ENCODE data around the gene CD14. TPM values are rescaled to one million over a fixed set of nuclear protein-coding genes. Genes with fewer than 3 reads are reported as not detected.
"Not testable (repeated sequence)": the region's sequence is repeated elsewhere in the genome, so short reads cannot be mapped to it uniquely, and the experiment has no call there.

CD14 gene
- total RNA-seq, 2 donors from 2014 or later = 22.9 to 56.5 TPM

DNA sequence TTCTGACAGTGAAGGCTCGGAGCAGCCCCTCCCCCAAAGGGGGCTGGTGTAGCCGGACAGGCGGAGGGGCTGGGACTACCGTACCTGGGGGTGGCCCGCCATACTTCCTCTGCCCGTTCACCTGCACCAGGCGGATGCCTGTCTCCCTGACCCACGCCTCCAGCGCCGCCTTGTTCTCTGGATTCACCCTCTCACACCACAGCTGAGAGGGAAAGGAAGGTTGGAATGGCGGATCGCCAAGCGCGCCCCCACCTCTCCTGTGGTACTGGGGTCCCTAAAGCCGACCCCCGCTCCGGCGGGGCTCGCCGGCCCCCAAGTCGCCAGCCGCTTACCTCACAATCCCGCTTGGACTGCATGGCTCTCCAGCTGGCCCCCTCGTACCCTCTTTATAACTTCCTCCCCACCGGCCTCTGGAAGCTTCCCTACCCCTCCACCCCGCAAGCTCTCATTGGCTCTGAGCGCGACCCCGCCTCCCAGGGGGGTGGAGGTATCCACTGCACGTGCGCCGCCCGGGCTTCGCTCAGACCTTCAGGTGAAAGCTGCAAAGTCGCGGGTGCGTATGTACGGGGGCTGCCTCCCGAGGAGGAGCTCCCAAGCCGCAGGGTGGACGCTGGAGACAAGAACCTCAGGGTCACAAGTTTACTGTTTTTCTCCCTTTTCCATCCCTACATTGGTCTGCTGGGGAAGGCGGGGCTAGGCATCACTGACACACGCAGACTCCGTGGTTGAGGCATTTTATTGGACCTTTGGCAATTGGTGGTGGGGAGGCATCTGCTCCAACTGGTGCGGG is 40.4 kb upstream of the CD14 start, which contains the start of gene DND1:
Gene DND1 (minus strand): TSS at position 390 of the 790 bp plus-strand sequence. CDS start 34 bp downstream, at position 356.
- H3K36me3 ChIP-seq = peaks cover 0 to 21% of the 10 kb centered on the region in 2 donors
- H3K4me3 ChIP-seq = no peak within 1 kb of the TSS
- intact Hi-C loops (cut with DNase I) = no loop called here
- H3K9me3 ChIP-seq = no peaks in the 10 kb centered on the region
- H3K27me3 ChIP-seq (replicated peaks; ENCODE audit: insufficient read depth) = no peaks in the 10 kb centered on the region
- no peak for DNase-seq (ENCODE audit: low spot score)
- H3K4me1 ChIP-seq (replicated peaks) = no peaks in the 10 kb centered on the region
- TF ChIP-seq POLR2AphosphoS5 (IDR thresholded peaks at IDR 0.05) (no peak), POLR2A (IDR thresholded peaks at IDR 0.05) (no peak)
- TF ChIP-seq, protein P1, sequence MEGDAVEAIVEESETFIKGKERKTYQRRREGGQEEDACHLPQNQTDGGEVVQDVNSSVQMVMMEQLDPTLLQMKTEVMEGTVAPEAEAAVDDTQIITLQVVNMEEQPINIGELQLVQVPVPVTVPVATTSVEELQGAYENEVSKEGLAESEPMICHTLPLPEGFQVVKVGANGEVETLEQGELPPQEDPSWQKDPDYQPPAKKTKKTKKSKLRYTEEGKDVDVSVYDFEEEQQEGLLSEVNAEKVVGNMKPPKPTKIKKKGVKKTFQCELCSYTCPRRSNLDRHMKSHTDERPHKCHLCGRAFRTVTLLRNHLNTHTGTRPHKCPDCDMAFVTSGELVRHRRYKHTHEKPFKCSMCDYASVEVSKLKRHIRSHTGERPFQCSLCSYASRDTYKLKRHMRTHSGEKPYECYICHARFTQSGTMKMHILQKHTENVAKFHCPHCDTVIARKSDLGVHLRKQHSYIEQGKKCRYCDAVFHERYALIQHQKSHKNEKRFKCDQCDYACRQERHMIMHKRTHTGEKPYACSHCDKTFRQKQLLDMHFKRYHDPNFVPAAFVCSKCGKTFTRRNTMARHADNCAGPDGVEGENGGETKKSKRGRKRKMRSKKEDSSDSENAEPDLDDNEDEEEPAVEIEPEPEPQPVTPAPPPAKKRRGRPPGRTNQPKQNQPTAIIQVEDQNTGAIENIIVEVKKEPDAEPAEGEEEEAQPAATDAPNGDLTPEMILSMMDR (IDR thresholded peaks at IDR 0.05) = no peak
- H3K27ac ChIP-seq = no peak within 1 kb of the TSS
- WGBS = 85% methylated on average over 45 of the region's 45 CpGs

- Histone ChIP-seq H3K4me1 (replicated peaks) (no peaks in the 10 kb centered on the region), H3K36me3 (peaks cover 4 to 21% of the 10 kb centered on the region in 2 donors), H3K9me3 (no peaks in the 10 kb centered on the region), H3K27me3 (replicated peaks; ENCODE audit: insufficient read depth) (no peaks in the 10 kb centered on the region), H3K4me3 (no peak overlapping the region), H3K27ac (no peak overlapping the region)
- TF ChIP-seq POLR2A (IDR thresholded peaks at IDR 0.05) (no peak), POLR2AphosphoS5 (IDR thresholded peaks at IDR 0.05) (no peak)
- TF ChIP-seq, protein P1 (IDR thresholded peaks at IDR 0.05) = no peak
- WGBS = 64% methylated on average over 57 of the region's 70 CpGs
- no peak for DNase-seq (ENCODE audit: low spot score)
- intact Hi-C loops (cut with DNase I) = no loop called here
Measured at GRCh38 chr5:140672455-140673186, 39.6 kb upstream of the CD14 start.

GRCh38 chr5:140671472-140672125 is 38.6 kb upstream of the CD14 start:
- intact Hi-C loops (cut with DNase I) = no loop called here
- no peaks in the 10 kb centered on the region for H3K4me1 ChIP-seq (replicated peaks)
- no peak overlapping the region for H3K4me3 ChIP-seq
- no peaks in the 10 kb centered on the region for H3K9me3 ChIP-seq
- H3K27me3 ChIP-seq (replicated peaks; ENCODE audit: insufficient read depth) = no peaks in the 10 kb centered on the region
- DNase-seq (ENCODE audit: low spot score) = no peak
- peaks cover 4 to 18% of the 10 kb centered on the region in 2 donors for H3K36me3 ChIP-seq
- 89% methylated on average over 4 of the region's 7 CpGs for WGBS
- H3K27ac ChIP-seq = no peak overlapping the region
- no peak for TF ChIP-seq POLR2AphosphoS5 (IDR thresholded peaks at IDR 0.05)
- no peak for TF ChIP-seq POLR2A (IDR thresholded peaks at IDR 0.05)
- TF ChIP-seq, protein P1 (IDR thresholded peaks at IDR 0.05) = no peak

DNA sequence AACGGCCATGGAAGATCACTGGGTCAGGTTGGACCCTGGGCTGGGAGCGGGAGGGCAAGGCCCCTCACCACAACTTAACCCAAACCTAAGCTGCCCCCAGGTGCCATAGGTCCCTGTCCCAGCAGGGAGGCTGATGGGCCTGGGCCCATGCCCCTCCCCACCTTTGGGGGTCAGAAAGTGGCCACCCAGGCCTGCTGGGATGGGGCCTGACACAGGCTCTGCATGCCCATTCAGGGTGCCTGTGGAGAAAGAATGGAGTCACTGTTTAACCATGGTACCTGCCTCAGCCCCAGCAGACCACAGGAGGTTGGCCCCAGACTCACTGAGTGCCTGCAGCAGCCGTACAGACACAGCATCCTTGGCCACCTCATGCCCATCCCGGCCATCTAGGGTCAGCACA is 38.1 kb upstream of the CD14 start:
- intact Hi-C loops (cut with DNase I); H3K9me3 ChIP-seq; H3K4me1 ChIP-seq (replicated peaks); DNase-seq (ENCODE audit: low spot score); H3K27ac ChIP-seq; H3K4me3 ChIP-seq; H3K27me3 ChIP-seq (replicated peaks; ENCODE audit: insufficient read depth): not testable (repeated sequence)
- WGBS = 97% methylated on average over 3 of the region's 4 CpGs
- H3K36me3 ChIP-seq = peaks cover 4 to 13% of the 10 kb centered on the region in 2 donors
